ENCODE results near the gene SRCAP. TPM values are rescaled to one million over a fixed set of nuclear protein-coding genes. Genes with fewer than 3 reads are reported as not detected.

SRCAP gene
- total and polyA plus RNA-seq, 2 of the 8 experiments (the other 6 are each of a cell fraction or from before 2014, with no cell fraction given), result 5.5 to 54.3 TPM

GRCh38 chr16:30656974-30657865 lies 41.8 kb upstream of the SRCAP start:
- no peak for FAIRE-seq
- H3K9me3 ChIP-seq (ENCODE audit: insufficient read depth in 2 of 2, low read depth in 1 of 2, low read length in 1 of 2), result no peaks in the 10 kb centered on the region
- ChIA-PET POLR2A (ENCODE audit: partially characterized antibody) (interaction anchor here (0.6 to 1.3 kb wide), 4 partner anchors 18 to 279 kb away, joined by 4 to 5 read pairs (median 4); no protein-coding TSS in a partner anchor), CTCF (ENCODE audit: partially characterized antibody) (interaction anchor here (0.7 to 8.2 kb wide), 8 partner anchors 9 to 126 kb away, joined by 3 to 48 read pairs (median 3); no protein-coding TSS in a partner anchor)
- no peak overlapping the region for H3K56ac ChIP-seq (replicated peaks; ENCODE audit: insufficient read length, low read depth, low read length)
- DNase-seq (ENCODE audit: low read depth in 1 of 2, low spot score in 2 of 2), result no peak
- H3K4ac ChIP-seq (replicated peaks; ENCODE audit: insufficient read length, low read depth, low read length), result no peak overlapping the region
- no peak overlapping the region for H2BK120ac ChIP-seq (replicated peaks; ENCODE audit: low read depth, low read length)
- H3K23me2 ChIP-seq (ENCODE audit: low read depth, low read length), result peaks cover 12% of the 10 kb centered on the region; the same call in 1 of the 2 replicates
- TF ChIP-seq RNF2 (IDR thresholded peaks at IDR 0.05; ENCODE audit: borderline replicate concordance, low read depth, low read length, missing control alignments, poor library complexity, severe bottlenecking), result no peak
- 0 out of 2 replicates have a peak, but pooled peaks have one; percentile 24 for TF ChIP-seq GABPA (IDR thresholded peaks at IDR 0.05; ENCODE audit: borderline replicate concordance, insufficient read depth, low read length)
- TF ChIP-seq SIN3A (conservative IDR thresholded peaks at IDR 0.05 in 1 of 2, IDR thresholded peaks at IDR 0.05 in 1 of 2; ENCODE audit: low read depth in 1 of 2, low read length in 2 of 2), result 0 out of 4 replicates have a peak, but pooled peaks of 1 of the 2 experiments have one; percentile 12
- no peak for TF ChIP-seq RAD21 (IDR thresholded peaks at IDR 0.05 in 1 of 2, conservative IDR thresholded peaks at IDR 0.05 in 1 of 2; ENCODE audit: low read depth in 2 of 2, low read length in 2 of 2)
- no peak for TF ChIP-seq CHD1 (IDR thresholded peaks at IDR 0.05; ENCODE audit: low read depth, low read length)
- no peak overlapping the region for H3K14ac ChIP-seq (ENCODE audit: insufficient read length)
- no peak overlapping the region for H4K8ac ChIP-seq (ENCODE audit: extremely low read depth, insufficient read depth, low read length)
- H3K36me3 ChIP-seq (ENCODE audit: control insufficient read depth in 2 of 4, insufficient read depth in 4 of 4, low read length in 3 of 4), result no peaks in the 10 kb centered on the region; a peak in 1 of 8 replicates
- peak overlapping the region; percentile 83; the same call in 1 of the 2 replicates for H2AFZ ChIP-seq (ENCODE audit: low read length)
- H4K91ac ChIP-seq (replicated peaks; ENCODE audit: insufficient read length, low read length), result peak overlapping the region; percentile 44
- H2AK5ac ChIP-seq (ENCODE audit: low read depth, low read length), result no peak overlapping the region
- H4K5ac ChIP-seq (ENCODE audit: insufficient read length, low read depth, low read length), result no peak overlapping the region
- H3K27me3 ChIP-seq (replicated peaks in 1 of 4; ENCODE audit: control insufficient read depth in 3 of 4, extremely low read depth in 1 of 4, insufficient read depth in 3 of 4, low read length in 3 of 4), result peaks cover 2 to 36% (median 27%) of the 10 kb centered on the region in 4 experiments
- H4K20me1 ChIP-seq (replicated peaks in 1 of 2; ENCODE audit: control insufficient read depth in 1 of 2, insufficient read depth in 2 of 2, low read length in 2 of 2), result peaks cover 14 to 23% of the 10 kb centered on the region in 2 experiments
- no peak overlapping the region for H3K18ac ChIP-seq (ENCODE audit: extremely low read depth, low read length)
- H3K79me1 ChIP-seq (ENCODE audit: low read depth, low read length), result 0 out of 2 replicates have a peak, but pooled peaks cover 2% of the 10 kb centered on the region
- H3K23ac ChIP-seq (ENCODE audit: insufficient read length), result no peak overlapping the region
- peaks cover 2 to 13% (median 6%) of the 10 kb centered on the region in 4 experiments; a peak in 6 of 7 replicates for H3K4me1 ChIP-seq (replicated peaks in 1 of 4; ENCODE audit: control insufficient read depth in 3 of 4, insufficient read depth in 4 of 4, low read length in 3 of 4)
- no peak overlapping the region for H3K27ac ChIP-seq (ENCODE audit: low read depth, low read length)
- peak overlapping the region; percentile 71 to 73 for H3K4me2 ChIP-seq (ENCODE audit: insufficient read depth in 1 of 2, low read depth in 2 of 2, low read length in 2 of 2)
- WGBS, 2 experiments (ENCODE audit: extremely low coverage in 1 of 2, insufficient coverage in 1 of 2, insufficient read length in 1 of 2, insufficient replicate concordance in 2 of 2, low coverage in 1 of 2, low lambda C conversion rate in 2 of 2, missing lambda C conversion rate in 1 of 2), result 54% methylated on average over 32 of the region's 32 CpGs; no CpG with 5 or more reads in 1 of the 2 experiments
- no peak overlapping the region for H2BK15ac ChIP-seq (ENCODE audit: low read length)
- peak overlapping the region; percentile 8 to 72 (median 36) for H3K4me3 ChIP-seq (ENCODE audit: extremely low read depth in 1 of 4, insufficient read depth in 2 of 4, low read depth in 3 of 4, low read length in 4 of 4)
- no peak overlapping the region; a peak in 3 of 7 replicates for H3K9ac ChIP-seq (replicated peaks in 1 of 4; ENCODE audit: extremely low read depth in 1 of 4, low read depth in 3 of 4, low read length in 3 of 4)
- H2BK5ac ChIP-seq (ENCODE audit: low read depth, low read length), result no peak overlapping the region
- H2BK12ac ChIP-seq (ENCODE audit: low read depth, low read length), result no peak overlapping the region
- no peaks in the 10 kb centered on the region for H3K79me2 ChIP-seq (ENCODE audit: control insufficient read depth in 1 of 2, insufficient read depth in 2 of 2, low read length in 2 of 2)
- no peak overlapping the region for H2BK20ac ChIP-seq (ENCODE audit: low read length)

All from H1 (cell line).